Middle frontal gyrus (tissue), 1 donor: ENCODE data around the gene NBR1.
"Not testable (repeated sequence)": the region's sequence is repeated elsewhere in the genome, so short reads cannot be mapped to it uniquely, and the experiment has no call there.

ENCODE experiments used
- DNase-seq: peaks from one replicate; pipeline ENCODE4 v3.0.0-alpha.2; 2015; ENCODE audit warnings: low spot score; ENCODE audit errors: extremely low spot score

The NBR1 gene, protein sequence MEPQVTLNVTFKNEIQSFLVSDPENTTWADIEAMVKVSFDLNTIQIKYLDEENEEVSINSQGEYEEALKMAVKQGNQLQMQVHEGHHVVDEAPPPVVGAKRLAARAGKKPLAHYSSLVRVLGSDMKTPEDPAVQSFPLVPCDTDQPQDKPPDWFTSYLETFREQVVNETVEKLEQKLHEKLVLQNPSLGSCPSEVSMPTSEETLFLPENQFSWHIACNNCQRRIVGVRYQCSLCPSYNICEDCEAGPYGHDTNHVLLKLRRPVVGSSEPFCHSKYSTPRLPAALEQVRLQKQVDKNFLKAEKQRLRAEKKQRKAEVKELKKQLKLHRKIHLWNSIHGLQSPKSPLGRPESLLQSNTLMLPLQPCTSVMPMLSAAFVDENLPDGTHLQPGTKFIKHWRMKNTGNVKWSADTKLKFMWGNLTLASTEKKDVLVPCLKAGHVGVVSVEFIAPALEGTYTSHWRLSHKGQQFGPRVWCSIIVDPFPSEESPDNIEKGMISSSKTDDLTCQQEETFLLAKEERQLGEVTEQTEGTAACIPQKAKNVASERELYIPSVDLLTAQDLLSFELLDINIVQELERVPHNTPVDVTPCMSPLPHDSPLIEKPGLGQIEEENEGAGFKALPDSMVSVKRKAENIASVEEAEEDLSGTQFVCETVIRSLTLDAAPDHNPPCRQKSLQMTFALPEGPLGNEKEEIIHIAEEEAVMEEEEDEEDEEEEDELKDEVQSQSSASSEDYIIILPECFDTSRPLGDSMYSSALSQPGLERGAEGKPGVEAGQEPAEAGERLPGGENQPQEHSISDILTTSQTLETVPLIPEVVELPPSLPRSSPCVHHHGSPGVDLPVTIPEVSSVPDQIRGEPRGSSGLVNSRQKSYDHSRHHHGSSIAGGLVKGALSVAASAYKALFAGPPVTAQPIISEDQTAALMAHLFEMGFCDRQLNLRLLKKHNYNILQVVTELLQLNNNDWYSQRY

DNA sequence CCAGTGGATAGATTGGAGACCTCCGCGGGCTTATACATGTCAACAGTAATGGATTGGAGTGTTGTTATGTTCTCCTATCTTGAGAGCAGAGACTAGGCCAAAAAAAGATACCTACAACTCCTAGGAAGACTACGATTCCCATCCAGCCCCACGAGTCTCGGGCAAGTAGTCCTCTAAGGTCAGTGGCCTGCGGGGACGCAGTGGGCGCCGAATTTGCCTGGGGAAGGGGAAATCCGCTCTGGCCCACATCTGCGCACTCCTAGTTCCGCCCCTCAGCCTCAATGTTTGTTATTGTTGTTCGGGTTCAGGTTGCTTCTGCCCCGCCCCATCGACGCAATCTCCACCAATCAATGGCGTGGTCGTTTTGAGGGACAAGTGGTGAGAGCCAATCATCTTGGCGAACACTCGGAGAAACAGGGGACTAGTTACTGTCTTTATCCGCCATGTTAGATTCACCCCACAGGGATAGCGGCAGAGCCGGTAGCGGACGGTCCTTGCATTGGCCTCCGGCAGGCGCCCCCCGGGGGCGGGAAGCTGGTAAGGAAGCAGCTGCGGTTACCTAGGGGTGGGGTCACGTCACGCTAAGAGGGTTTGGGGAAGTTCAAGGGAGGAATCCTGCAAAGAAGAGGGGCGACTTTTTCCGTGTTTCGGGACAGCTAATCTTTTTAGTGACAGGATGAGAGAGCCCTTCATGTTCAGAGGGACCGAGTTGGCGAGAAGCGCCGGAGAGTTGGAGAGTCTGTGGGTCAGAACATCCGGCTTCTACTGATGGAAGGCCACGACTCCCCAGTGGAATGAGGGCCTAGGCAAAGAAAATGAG lies at the start of gene NBR1:
NBR1 (plus strand) TSS at position 449 of the 820 bp plus-strand sequence. CDS start 4,586 bp downstream, outside the sequence.
- DNase-seq = peak; percentile 97

DNA sequence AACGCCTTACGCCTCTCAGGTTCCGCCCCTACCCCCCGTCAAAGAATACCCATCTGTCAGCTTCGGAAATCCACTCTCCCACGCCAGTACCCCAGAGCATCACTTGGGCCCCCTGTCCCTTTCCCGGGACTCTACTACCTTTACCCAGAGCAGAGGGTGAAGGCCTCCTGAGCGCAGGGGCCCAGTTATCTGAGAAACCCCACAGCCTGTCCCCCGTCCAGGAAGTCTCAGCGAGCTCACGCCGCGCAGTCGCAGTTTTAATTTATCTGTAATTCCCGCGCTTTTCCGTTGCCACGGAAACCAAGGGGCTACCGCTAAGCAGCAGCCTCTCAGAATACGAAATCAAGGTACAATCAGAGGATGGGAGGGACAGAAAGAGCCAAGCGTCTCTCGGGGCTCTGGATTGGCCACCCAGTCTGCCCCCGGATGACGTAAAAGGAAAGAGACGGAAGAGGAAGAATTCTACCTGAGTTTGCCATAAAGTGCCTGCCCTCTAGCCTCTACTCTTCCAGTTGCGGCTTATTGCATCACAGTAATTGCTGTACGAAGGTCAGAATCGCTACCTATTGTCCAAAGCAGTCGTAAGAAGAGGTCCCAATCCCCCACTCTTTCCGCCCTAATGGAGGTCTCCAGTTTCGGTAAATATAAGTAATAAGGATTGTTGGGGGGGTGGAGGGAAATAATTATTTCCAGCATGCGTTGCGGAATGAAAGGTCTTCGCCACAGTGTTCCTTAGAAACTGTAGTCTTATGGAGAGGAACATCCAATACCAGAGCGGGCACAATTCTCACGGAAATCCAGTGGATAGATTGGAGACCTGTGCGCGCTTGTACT lies 45.7 kb upstream of the NBR1 start, which contains the start of gene BRCA1:
BRCA1 (minus strand) TSS at position 232 of the 834 bp plus-strand sequence. CDS start 1,268 bp downstream, outside the sequence.
- DNase-seq = peak; percentile 94

DNA sequence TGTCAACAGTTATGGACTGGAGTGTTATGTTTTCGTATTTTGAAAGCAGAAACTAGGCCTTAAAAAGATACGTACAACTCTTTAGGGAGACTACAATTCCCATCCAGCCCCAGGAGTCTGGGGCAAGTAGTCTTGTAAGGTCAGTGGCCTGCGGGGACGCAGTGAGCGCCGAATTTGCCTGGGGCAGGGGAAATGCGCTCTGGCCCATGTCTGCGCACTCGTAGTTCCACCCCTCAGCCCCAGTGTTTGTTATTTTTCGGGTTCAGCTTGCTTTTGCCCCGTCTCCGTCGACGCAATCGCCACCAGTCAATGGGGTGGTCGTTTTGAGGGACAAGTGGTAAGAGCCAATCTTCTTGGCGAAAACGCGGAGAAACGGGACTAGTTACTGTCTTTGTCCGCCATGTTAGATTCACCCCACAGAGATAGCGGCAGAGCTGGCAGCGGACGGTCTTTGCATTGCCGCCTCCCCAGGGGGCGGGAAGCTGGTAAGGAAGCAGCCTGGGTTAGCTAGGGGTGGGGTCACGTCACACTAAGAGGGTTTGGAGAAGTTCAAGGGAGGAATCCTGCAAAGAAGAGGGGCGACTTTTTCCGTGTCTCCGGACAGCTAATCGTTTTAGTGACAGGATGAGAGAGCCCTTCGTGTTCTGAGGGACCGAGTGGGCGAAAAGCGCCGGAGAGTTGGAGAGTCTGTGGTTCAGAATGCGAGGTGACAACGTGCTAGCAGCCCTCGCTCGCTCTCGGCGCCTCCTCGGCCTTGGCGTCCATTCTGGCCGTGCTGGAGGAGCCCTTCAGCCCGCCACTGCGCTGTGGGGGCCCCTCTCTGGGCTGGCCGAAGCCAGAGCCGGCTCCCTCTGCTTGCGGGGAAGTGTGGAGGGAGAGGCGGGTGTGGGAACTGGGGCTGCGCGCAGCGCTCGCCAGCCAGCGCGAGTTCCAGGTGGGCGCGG lies 44.8 kb upstream of the NBR1 start:
- no peak for DNase-seq

DNA sequence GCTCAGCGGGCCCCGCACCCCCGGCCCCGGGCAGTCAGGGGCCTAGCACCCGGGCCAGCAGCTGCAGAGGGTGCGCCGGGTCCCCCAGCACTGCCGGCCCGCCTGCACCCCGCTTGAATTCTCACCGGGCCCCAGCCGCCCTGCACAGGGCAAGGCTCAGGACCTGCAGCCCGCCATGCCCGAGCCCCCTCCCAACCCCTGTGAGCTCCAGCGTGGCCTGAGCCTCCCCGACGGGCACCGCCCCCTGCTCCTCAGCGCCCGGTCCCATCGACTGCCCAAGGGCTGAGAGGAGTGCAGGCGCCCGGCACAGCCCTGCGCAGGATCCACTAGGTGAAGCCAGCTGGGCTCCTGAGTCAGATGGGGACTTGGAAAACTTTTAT lies 44.1 kb upstream of the NBR1 start:
- DNase-seq = no peak

DNA sequence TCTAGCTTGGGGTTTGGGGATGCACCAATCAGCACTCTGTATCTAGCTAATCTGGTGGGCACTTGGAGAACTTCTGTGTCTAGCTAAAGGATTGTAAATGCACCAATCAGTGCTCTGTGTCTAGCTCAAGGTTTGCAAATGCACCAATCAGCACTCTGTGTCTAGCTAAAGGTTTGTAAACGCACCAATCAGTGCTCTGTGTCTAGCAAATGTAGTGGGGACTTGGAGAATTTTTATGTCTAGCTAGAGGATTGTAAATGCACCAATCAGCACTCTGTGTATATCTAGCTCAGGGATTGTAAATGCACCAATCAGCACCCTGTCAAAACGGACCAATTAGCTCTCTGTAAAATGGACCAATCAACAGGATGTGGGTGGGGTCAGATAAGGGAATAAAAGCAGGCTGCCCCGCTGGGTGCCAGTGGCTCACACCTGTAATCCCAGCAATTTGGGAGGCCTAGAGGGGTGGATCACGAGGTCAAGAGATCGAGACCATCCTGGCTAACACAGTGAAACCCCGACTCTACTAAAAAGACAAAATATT lies 43.6 kb upstream of the NBR1 start:
- DNase-seq = not testable (repeated sequence)

DNA sequence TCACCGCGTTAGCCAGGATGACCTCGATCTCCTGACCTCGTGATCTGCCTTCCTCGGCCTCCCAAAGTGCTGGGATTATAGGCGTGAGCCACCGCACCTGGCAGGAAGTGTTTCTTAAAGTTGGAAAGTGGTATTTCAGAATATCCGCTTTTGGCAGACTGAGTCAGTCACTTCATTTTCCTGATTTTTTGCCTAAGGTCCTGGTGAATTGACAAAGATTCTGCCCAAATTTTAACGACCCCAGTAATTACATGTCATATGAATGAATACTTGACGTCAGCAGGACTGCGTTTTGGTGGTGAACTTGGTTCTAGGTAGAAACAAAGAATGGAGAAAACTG lies 41.4 kb upstream of the NBR1 start:
- DNase-seq = no peak

DNA sequence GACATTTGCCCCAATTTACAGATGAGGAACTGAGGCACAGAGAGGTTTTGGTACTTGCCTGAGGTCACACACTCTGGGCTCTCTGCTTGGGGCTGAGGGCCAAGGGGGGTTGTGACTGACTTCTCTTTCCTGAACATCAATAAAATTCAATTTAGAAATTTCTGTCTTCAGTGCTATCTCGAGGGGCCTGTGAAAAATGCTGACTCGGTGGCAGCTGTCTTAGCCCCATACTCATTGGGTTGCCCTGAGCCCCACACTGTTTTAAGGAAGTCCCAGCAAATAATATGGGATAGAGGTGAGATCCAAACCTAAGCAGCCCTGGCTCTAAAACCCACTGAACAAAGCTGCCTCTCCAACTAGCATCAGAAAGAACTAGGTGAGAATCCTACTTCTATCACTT lies 38.9 kb upstream of the NBR1 start:
- DNase-seq = no peak

DNA sequence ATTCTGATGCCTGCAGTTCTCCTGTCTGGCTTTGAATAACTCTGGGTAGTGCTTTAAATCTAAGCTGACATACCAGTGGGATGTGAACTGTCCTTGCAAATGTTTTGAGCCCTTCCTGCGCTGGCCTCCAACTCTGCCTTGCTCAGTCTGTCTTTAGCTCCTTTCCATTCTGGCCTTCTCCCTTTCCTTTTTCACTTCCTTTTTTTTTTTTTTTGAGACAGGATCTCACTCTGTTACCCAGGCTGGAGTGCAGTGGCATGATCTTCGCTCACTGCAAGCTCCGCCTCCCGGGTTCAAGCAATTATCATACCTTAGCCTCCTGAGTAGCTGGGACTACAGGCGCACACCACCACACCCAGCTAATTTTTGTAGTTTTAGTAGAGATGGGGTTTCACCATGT lies 37.6 kb upstream of the NBR1 start:
- DNase-seq = not testable (repeated sequence)

DNA sequence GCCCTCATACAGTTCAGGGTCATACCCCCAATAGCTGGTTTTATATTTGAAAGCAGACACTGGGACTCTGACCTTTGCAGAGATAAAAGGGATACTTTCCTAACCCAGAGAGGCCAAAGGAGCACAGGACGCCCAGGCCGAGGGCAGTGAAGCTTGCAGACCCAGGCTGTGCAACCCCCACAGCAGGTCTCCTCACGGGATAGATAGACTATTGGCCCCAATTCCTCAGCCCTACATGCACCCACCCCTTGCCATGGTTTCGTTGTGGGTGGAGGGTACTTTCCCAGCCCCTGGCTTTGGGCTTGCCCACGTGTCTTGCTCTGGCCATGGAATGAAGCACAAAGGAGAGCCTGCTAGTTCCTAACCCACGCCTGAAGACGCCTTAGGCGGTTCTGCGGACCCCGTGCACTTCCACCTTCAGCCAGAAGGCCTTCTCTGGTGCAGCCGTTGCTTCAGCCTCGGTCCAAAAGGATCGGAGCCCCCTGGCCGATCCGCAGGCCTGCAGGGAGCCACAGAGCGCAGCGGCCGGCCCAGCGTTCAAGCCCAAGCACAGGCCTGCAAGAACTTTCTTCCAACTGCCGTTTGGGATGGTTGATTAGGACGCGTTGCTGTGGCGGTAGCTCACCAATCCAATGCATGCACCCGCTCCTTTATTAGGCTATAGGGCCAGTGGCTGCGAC lies 36.1 kb upstream of the NBR1 start:
- DNase-seq = no peak

DNA sequence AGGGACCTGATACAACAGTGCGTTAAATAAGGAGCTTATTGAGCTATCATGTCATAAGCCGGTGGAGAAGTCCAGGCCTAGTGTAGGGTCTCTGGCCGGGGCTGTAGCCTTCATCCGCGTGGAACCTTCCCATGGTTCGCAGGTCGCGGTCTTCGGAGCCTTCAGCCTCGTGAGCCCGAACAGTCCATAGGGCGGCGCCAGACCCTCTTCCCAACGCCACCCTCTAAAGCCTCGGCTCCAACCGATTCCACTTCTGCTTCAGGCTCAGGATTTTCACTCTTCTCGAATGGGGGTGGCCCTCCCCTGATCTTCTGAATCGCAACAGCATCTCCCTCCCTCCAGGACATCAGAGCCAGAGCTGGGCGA lies 35.6 kb upstream of the NBR1 start:
- no peak for DNase-seq

DNA sequence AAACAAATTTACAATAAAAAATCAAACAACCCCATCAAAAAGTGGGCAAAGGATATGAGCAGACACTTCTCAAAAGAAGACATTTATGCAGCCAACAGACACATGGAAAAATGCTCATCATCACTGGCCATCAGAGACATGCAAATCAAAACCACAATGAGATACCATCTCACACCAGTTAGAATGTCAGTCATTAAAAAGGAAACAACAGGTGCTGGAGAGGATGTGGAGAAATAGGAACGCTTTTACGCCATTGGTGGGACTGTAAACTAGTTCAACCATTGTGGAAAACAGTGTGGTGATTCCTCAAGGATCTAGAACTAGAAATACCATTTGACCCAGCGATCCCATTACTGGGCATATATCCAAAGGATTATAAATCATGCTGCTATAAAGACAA lies 34.4 kb upstream of the NBR1 start:
- not testable (repeated sequence) for DNase-seq

DNA sequence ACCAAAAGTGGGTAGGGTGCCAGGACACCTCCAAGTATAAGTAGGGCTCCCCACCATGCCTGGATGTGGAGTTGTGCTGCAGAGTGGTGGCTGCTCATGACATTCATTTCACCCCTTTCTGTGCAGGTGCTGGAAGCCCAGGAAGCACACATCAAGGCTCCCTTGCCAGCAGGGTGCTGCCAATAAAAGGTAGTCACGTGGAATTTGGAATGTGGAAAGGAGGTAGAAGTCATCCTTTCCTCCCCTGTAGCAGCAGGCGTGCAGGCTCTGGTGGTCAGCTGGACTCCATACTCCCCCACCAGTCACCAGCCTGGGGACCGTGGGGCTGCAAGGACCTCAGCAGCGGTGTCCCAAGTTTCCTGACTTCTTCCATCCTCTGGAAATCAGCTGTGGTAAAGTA lies 32.5 kb upstream of the NBR1 start:
- DNase-seq = not testable (repeated sequence)

DNA sequence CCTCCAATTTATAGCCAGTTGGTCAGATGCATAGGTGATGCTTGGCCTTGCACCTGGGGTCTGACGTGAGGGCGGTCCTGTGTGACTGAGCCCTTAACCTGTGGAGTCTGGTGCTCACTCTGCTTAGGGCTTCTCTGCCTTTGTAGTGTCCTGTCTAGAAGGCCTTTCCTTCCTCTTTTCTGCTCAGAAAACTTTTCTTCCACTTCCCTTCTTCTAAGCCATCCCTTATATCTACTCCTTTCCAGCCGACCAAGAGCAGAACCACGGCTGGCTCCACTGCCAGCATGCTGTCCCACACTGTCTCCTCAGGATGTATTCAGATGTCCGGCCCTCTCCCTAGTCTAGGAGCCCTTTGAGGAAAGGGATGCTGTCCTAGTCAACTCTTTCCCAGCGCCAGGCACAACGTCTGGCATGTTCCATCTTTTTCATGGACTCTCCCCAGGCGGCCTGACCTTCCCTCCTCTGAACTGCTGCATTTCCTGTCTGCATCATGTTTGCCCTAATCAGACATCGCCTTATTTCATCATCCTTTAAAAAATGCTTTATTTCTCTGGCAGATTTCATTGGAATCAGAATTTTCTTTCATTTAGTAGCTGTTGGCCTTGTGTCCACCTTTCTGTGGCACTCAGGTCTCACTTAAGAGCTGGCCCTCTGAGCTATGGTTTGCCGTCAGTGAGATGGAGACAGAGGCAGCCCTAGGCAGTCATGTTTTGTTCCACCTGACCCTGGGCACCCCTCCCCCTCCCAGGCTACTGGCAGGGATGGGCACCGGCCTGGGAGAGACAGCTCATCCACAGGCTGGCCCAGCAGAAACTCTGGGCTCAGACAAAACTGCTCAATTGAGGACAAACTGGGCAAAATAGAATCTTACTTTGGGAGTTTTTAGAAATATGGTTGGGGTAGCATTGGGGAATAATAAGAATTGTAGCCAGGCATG lies 30.4 kb upstream of the NBR1 start:
- no peak for DNase-seq

DNA sequence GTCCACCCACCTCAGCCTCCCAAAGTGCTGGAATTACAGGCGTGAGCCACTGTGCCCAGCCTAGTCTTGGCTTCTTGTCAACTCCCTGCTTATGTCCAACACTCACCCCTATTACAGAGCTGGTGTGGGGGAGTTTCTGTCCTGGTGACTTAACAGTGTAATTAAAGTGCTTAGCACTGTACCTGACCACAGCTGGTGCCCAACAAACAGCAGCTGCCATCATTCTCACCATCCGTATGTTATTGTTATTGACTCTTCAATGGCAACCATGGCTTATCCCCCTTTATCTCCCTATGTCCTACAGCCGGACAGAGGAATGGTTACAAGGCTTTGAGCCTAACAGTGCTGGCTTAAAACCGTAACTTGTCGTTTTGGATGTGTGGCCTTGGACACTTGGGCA lies 28.9 kb upstream of the NBR1 start:
- DNase-seq = no peak

DNA sequence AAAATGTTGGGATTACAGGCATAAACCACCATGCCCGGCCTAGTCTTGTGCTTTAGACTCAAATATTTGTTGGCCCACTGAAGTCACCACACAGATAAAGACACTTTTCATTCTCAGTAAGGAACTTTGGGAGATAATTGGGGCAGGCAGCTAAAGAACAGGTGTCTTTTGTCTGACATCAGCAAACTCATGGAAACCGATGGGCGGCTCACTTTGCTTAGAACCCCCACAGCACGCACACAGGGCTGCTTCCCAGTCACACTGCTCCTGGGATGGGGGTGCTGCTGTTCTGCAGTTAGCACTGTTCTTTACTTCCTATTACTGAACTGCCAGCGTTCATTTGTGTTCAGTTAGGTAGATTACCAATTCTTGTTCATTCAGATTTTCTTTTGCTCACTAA lies 27.8 kb upstream of the NBR1 start:
- DNase-seq = no peak

DNA sequence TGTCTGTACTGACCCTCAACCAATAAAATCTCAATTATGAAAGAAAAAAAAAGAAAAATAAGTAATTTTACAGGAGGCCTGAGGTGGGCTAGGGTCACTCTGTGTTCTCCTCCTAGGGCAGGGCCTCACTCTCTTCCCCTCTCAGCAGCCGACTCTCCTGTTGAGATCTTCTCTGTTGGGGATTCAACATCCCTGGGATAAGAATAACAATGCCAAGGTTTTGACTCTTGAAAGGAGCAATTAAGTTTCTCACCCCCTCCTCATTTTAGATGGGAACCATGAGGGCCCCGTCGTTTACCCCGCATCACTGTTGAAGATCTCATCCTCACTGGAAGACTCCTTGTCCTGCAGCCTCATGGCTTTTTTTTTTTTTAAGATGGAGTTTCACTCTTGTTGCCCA lies 24.4 kb upstream of the NBR1 start:
- no peak for DNase-seq

DNA sequence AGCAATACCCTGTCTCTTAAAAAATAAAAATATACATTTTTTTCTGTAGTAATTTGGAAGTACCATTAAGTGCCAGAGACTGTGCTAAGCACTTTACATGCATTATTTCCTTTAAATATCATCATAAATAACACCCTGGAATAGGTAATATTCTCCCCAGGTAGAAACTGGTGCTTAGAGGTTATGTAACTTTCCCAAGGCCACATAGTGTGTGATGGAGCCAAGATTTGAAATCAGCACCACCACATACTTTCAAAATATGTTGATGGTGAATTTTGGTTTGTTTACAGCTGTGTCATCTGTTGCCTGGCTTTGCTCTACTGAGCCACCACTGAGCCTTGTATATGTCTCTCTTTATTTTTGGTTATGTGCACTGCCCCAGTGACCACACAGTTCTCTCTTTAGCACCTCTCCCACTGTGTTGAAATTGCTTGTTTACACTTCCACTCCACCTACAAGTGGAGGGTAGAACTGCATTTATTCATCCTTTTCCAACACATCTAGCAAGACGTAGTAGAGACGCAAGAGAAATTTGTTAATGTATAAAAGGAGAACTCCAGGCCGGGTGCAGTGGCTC lies 19.0 kb upstream of the NBR1 start:
- DNase-seq = no peak
